Caco-2 (cell line): Measurements from ENCODE around the gene PAPPA. TPM values are rescaled to one million over a fixed set of nuclear protein-coding genes. Genes with fewer than 3 reads are reported as not detected.

ENCODE experiments used
- BruUV-seq: library from RNA; stranded (reverse); fragments of 400-500 nt; replicated peaks from 2 replicates; lab custom pipeline; 2021; lab: Mats Ljungman, UMichigan
- CTCF ChIA-PET: fragments of 300-600 bp; sonication (Branson Sonifier 250); formaldehyde crosslinking; loops from one replicate; lab custom pipeline; 2022; ENCODE audit warnings: antibody characterized with exemption; lab: Charles Lee
- POLR2A ChIA-PET: fragments of 300-600 bp; sonication (Branson Sonifier 250); formaldehyde crosslinking; loops from one replicate; lab custom pipeline; 2022; ENCODE audit warnings: antibody characterized with exemption; lab: Charles Lee
- DNase-seq, 2 experiments: peaks; one replicate each; pipeline versions ENCODE4 v3.0.0 to v3.0.0-alpha.2; 2020 to 2022
- H3K27me3 ChIP-seq: replicated peaks from 2 replicates; pipeline ENCODE4 v1.6.0; 2011; ENCODE audit warnings: low read length; ENCODE audit not compliant: control insufficient read depth, insufficient read depth
- H3K36me3 ChIP-seq: 2 replicates; pipeline ENCODE4 v1.5.1; 2011; ENCODE audit warnings: low read length; ENCODE audit not compliant: control insufficient read depth, insufficient read depth
- H3K4me1 ChIP-seq: fragments of 250-450 bp; sonication (Bioruptor Pico); 2 replicates; pipeline ENCODE4 v1.5.1; 2020; ENCODE audit warnings: mild to moderate bottlenecking
- H3K4me3 ChIP-seq: 2 replicates; pipeline ENCODE4 v1.5.1; 2011; ENCODE audit warnings: low read depth, mild to moderate bottlenecking, control low read depth, low read length
- H3K9me3 ChIP-seq: fragments of 250-450 bp; sonication (Bioruptor Pico); 2 replicates; pipeline ENCODE4 v1.5.1; 2020; ENCODE audit warnings: mild to moderate bottlenecking, moderate library complexity
- H3K27ac Mint-ChIP-seq: one replicate; pipeline ENCODE4 v1.8.0; 2022; ENCODE audit warnings: mixed read lengths; ENCODE audit not compliant: unreplicated experiment
- H3K27me3 Mint-ChIP-seq: one replicate; pipeline ENCODE4 v1.8.0; 2022; ENCODE audit warnings: mixed read lengths; ENCODE audit not compliant: insufficient read depth, unreplicated experiment
- H3K36me3 Mint-ChIP-seq: one replicate; pipeline ENCODE4 v1.8.0; 2022; ENCODE audit warnings: mild to moderate bottlenecking, mixed read lengths; ENCODE audit not compliant: insufficient read depth, unreplicated experiment
- H3K4me1 Mint-ChIP-seq: one replicate; pipeline ENCODE4 v1.8.0; 2022; ENCODE audit warnings: low read depth, mixed read lengths; ENCODE audit not compliant: unreplicated experiment
- H3K4me3 Mint-ChIP-seq: one replicate; pipeline ENCODE4 v1.8.0; 2022; ENCODE audit warnings: mild to moderate bottlenecking, moderate library complexity, mixed read lengths; ENCODE audit not compliant: unreplicated experiment
- H3K9me3 Mint-ChIP-seq: one replicate; pipeline ENCODE4 v1.8.0; 2022; ENCODE audit warnings: mixed read lengths; ENCODE audit not compliant: unreplicated experiment
- CTCF ChIP-seq, 2 experiments: fragments of 200-600 bp in 1 of 2; IDR thresholded peaks; 1 replicate in 1 of 2; 2 replicates in 1 of 2; pipeline versions ENCODE4 v1.5.1 to v1.8.0; 2011 to 2022; ENCODE audit warnings: antibody characterized with exemption in 1 of 2, control low read depth in 1 of 2, inconsistent platforms in 1 of 2, low read depth in 1 of 2, low read length in 1 of 2, mild to moderate bottlenecking in 1 of 2, moderate library complexity in 1 of 2; ENCODE audit not compliant: insufficient read depth in 1 of 2, severe bottlenecking in 1 of 2, unreplicated experiment in 1 of 2
- intact Hi-C: fragments of 100-400 bp; cut with micrococcal nuclease; formaldehyde crosslinking; loops from one replicate; pipeline ENCODE4 v1.10.0; 2022; ENCODE audit not compliant: unreplicated experiment
- total RNA-seq: library from RNA; stranded (reverse); gene quantifications from 2 replicates; pipeline ENCODE4 v1.2.3, GENCODE V29; 2022

The PAPPA gene
- total RNA-seq, 1 experiment from 2014 or later, result not detected

- Mint-ChIP-seq H3K4me3 (no peak overlapping the region), H3K27ac (no peak overlapping the region), H3K36me3 (no peaks in the 10 kb centered on the region), H3K4me1 (no peaks in the 10 kb centered on the region), H3K27me3 (peaks cover 7% of the 10 kb centered on the region), H3K9me3 (no peaks in the 10 kb centered on the region)
- H3K4me1 ChIP-seq, result no peaks in the 10 kb centered on the region
- CTCF ChIA-PET, result no interaction called here
- POLR2A ChIA-PET, result no interaction called here
- H3K4me3 ChIP-seq, result no peak overlapping the region
- H3K27me3 ChIP-seq, result no peaks in the 10 kb centered on the region; the same call in 1 of the 2 replicates
- no peaks in the 10 kb centered on the region for H3K9me3 ChIP-seq
- BruUV-seq, result no TSS peak
- intact Hi-C loops, result no loop called here
- DNase-seq, result no peak
- H3K36me3 ChIP-seq, result no peaks in the 10 kb centered on the region
- TF ChIP-seq CTCF (IDR thresholded peaks at IDR 0.05; ENCODE audit: insufficient read depth in 1 of 2, low read depth in 1 of 2, low read length in 1 of 2, severe bottlenecking in 1 of 2, unreplicated experiment in 1 of 2), result no peak
Observed at GRCh38 chr9:116175614-116176013, 22.0 kb downstream of the PAPPA start.

GRCh38 chr9:116178481-116179211 lies 25.1 kb downstream of the PAPPA start:
- no peak overlapping the region for H3K27ac Mint-ChIP-seq
- no peaks in the 10 kb centered on the region; the same call in 1 of the 2 replicates for H3K27me3 ChIP-seq
- H3K27me3 Mint-ChIP-seq, result peaks cover 7% of the 10 kb centered on the region
- ChIA-PET CTCF (no interaction called here), POLR2A (no interaction called here)
- no peaks in the 10 kb centered on the region for H3K9me3 ChIP-seq
- H3K4me1 ChIP-seq, result no peaks in the 10 kb centered on the region
- no peak for DNase-seq
- TF ChIP-seq CTCF (IDR thresholded peaks at IDR 0.05; ENCODE audit: insufficient read depth in 1 of 2, low read depth in 1 of 2, low read length in 1 of 2, severe bottlenecking in 1 of 2, unreplicated experiment in 1 of 2), result no peak
- BruUV-seq, result no TSS peak
- H3K4me1 Mint-ChIP-seq, result no peaks in the 10 kb centered on the region
- no peaks in the 10 kb centered on the region for H3K9me3 Mint-ChIP-seq
- no peak overlapping the region for H3K4me3 Mint-ChIP-seq
- intact Hi-C loops, result no loop called here
- no peaks in the 10 kb centered on the region for H3K36me3 ChIP-seq
- no peaks in the 10 kb centered on the region for H3K36me3 Mint-ChIP-seq
- no peak overlapping the region for H3K4me3 ChIP-seq

GRCh38 chr9:116179568-116179967 lies 26.0 kb downstream of the PAPPA start:
- Histone ChIP-seq H3K4me3 (no peak overlapping the region), H3K27me3 (no peaks in the 10 kb centered on the region; the same call in none of the 2 replicates), H3K4me1 (no peaks in the 10 kb centered on the region), H3K36me3 (no peaks in the 10 kb centered on the region), H3K9me3 (no peaks in the 10 kb centered on the region)
- no peaks in the 10 kb centered on the region for H3K9me3 Mint-ChIP-seq
- H3K27ac Mint-ChIP-seq, result no peak overlapping the region
- intact Hi-C loops, result no loop called here
- no peaks in the 10 kb centered on the region for H3K36me3 Mint-ChIP-seq
- no TSS peak for BruUV-seq
- peaks cover 10% of the 10 kb centered on the region for H3K27me3 Mint-ChIP-seq
- no peak overlapping the region for H3K4me3 Mint-ChIP-seq
- H3K4me1 Mint-ChIP-seq, result no peaks in the 10 kb centered on the region
- ChIA-PET CTCF (no interaction called here), POLR2A (no interaction called here)
- TF ChIP-seq CTCF (IDR thresholded peaks at IDR 0.05; ENCODE audit: insufficient read depth in 1 of 2, low read depth in 1 of 2, low read length in 1 of 2, severe bottlenecking in 1 of 2, unreplicated experiment in 1 of 2), result no peak
- no peak for DNase-seq
